HEK293 (cell line): ENCODE data around the gene KRTAP5-4.

ENCODE experiments used
- ATF2 ChIP-seq: fragments of 450-650 bp; formaldehyde crosslinking; IDR thresholded peaks from 2 replicates; pipeline ENCODE4 v1.5.1; 2016; ENCODE audit warnings: missing biosample characterization, missing genetic modification characterization, low read depth
- GLI4 ChIP-seq: fragments of 450-650 bp; formaldehyde crosslinking; IDR thresholded peaks from 2 replicates; pipeline ENCODE4 v1.5.1; 2016; ENCODE audit warnings: missing biosample characterization, missing genetic modification characterization
- KLF16 ChIP-seq: fragments of 450-650 bp; formaldehyde crosslinking; IDR thresholded peaks from 2 replicates; pipeline ENCODE4 v1.5.1; 2017; ENCODE audit warnings: missing biosample characterization, missing genetic modification characterization
- PRDM10 ChIP-seq: fragments of 450-650 bp; formaldehyde crosslinking; IDR thresholded peaks from 2 replicates; pipeline ENCODE4 v1.5.1; 2016; ENCODE audit warnings: missing biosample characterization, missing genetic modification characterization
- ZNF211 ChIP-seq: fragments of 450-650 bp; formaldehyde crosslinking; IDR thresholded peaks from 2 replicates; pipeline ENCODE4 v1.5.1; 2016; ENCODE audit warnings: low read depth, missing biosample characterization, missing genetic modification characterization
- ZNF214 ChIP-seq: fragments of 450-650 bp; formaldehyde crosslinking; IDR thresholded peaks from 2 replicates; pipeline ENCODE4 v1.5.1; 2017; ENCODE audit warnings: missing biosample characterization, mild to moderate bottlenecking, missing genetic modification characterization, borderline replicate concordance
- ZNF24 ChIP-seq: fragments of 450-650 bp; formaldehyde crosslinking; IDR thresholded peaks from 2 replicates; pipeline ENCODE4 v1.5.1; 2016; ENCODE audit warnings: missing biosample characterization, missing genetic modification characterization
- ZSCAN23 ChIP-seq: fragments of 450-650 bp; formaldehyde crosslinking; IDR thresholded peaks from 2 replicates; pipeline ENCODE4 v1.5.1; 2016; ENCODE audit warnings: missing biosample characterization, missing genetic modification characterization
- TF ChIP-seq, protein P1 (sequence below): fragments of 450-650 bp; formaldehyde crosslinking; IDR thresholded peaks from 2 replicates; pipeline ENCODE4 v1.5.1; 2016; ENCODE audit warnings: missing biosample characterization, missing genetic modification characterization
- TF ChIP-seq, protein P2 (sequence below): fragments of 450-650 bp; formaldehyde crosslinking; IDR thresholded peaks from 2 replicates; pipeline ENCODE4 v1.5.1; 2016; ENCODE audit warnings: missing biosample characterization, missing genetic modification characterization

DNA sequence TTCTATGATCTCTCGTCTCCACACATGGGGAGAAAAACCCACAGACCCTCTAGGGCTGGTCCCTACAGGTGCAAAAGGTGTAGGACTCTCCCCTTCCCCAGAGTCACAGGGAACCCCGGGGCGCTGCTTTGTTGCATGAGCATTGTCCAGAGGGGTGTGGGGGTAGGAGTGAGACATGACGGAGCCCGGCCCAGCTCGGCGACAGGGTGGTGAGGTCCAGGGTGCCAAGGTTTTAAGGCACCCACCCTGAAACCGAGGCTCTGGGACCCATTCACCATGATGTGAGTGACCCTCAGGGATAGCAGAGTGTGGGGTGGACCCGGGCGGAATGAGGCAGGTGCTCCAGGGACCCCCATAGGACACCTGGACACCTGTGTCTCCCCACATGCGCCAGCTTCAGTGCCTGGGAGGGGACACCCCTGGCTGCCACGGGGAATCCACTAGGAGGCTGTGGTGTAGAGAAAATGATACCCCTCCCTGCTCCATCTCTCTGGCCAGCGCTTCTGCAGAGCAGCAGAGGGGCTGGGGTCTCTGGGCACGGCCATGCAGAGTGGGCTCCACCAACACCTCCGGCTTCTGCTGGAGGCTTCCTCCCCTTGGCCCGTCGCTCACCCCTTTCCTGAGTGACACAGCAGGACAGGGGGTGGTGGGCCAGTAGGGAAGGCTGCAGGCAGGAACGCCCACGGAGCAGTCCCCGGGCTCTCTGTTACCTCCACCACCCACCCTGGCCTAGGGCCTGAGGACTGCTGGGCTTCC is 22.8 kb upstream of the KRTAP5-4 start:
- TF ChIP-seq PRDM10 (tag by site-specific recombination): no peak
- TF ChIP-seq, protein P1, sequence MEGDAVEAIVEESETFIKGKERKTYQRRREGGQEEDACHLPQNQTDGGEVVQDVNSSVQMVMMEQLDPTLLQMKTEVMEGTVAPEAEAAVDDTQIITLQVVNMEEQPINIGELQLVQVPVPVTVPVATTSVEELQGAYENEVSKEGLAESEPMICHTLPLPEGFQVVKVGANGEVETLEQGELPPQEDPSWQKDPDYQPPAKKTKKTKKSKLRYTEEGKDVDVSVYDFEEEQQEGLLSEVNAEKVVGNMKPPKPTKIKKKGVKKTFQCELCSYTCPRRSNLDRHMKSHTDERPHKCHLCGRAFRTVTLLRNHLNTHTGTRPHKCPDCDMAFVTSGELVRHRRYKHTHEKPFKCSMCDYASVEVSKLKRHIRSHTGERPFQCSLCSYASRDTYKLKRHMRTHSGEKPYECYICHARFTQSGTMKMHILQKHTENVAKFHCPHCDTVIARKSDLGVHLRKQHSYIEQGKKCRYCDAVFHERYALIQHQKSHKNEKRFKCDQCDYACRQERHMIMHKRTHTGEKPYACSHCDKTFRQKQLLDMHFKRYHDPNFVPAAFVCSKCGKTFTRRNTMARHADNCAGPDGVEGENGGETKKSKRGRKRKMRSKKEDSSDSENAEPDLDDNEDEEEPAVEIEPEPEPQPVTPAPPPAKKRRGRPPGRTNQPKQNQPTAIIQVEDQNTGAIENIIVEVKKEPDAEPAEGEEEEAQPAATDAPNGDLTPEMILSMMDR (tag by site-specific recombination): no peak
- TF ChIP-seq, protein P2, sequence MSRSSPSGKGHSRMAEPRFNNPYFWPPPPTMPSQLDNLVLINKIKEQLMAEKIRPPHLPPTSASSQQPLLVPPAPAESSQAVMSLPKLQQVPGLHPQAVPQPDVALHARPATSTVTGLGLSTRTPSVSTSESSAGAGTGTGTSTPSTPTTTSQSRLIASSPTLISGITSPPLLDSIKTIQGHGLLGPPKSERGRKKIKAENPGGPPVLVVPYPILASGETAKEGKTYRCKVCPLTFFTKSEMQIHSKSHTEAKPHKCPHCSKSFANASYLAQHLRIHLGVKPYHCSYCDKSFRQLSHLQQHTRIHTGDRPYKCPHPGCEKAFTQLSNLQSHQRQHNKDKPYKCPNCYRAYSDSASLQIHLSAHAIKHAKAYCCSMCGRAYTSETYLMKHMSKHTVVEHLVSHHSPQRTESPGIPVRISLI (tag by site-specific recombination): no peak
- TF ChIP-seq KLF16 (tag by site-specific recombination): no peak
- TF ChIP-seq ZNF24 (tag by site-specific recombination): no peak
- no peak for TF ChIP-seq ATF2
- TF ChIP-seq ZSCAN23 (tag by site-specific recombination): no peak
- TF ChIP-seq GLI4 (tag by site-specific recombination): no peak
- TF ChIP-seq ZNF214: no peak
- TF ChIP-seq ZNF211 (tag by site-specific recombination): no peak
